GM18519 (cell line): Measurements from ENCODE around the gene ZBTB17.
"Not testable (repeated sequence)": the region's sequence is repeated elsewhere in the genome, so short reads cannot be mapped to it uniquely, and the experiment has no call there.

Source experiments
- ATAC-seq: cut with Tn5 transposase; IDR thresholded peaks from one replicate; pipeline ENCODE4 v1.9.1; 2021; ENCODE audit warnings: mild to moderate bottlenecking, moderate library complexity; ENCODE audit not compliant: unreplicated experiment, low FRiP score

Gene ZBTB17

GRCh38 chr1:15939181-15940109 lies 36.5 kb downstream of the ZBTB17 start:
- ATAC-seq, result no peak

GRCh38 chr1:15938628-15939161 lies 37.2 kb downstream of the ZBTB17 start:
- no peak for ATAC-seq

- ATAC-seq, result no peak
These were observed 38.2 kb downstream of the ZBTB17 start for GRCh38 chr1:15937706-15938168.

GRCh38 chr1:15937146-15937545 lies 38.8 kb downstream of the ZBTB17 start:
- no peak for ATAC-seq

GRCh38 chr1:15936025-15936424 lies 39.9 kb downstream of the ZBTB17 start:
- no peak for ATAC-seq

GRCh38 chr1:15935056-15935950 lies 40.6 kb downstream of the ZBTB17 start:
- no peak for ATAC-seq

- no peak for ATAC-seq
These were observed 41.5 kb downstream of the ZBTB17 start for GRCh38 chr1:15934211-15935055.

- no peak for ATAC-seq
These were observed 42.2 kb downstream of the ZBTB17 start for GRCh38 chr1:15933684-15934083.

- no peak for ATAC-seq
These were observed 43.3 kb downstream of the ZBTB17 start for GRCh38 chr1:15932612-15933011.

GRCh38 chr1:15931884-15932283 lies 44.0 kb downstream of the ZBTB17 start:
- no peak for ATAC-seq

- no peak for ATAC-seq
These were observed 44.5 kb downstream of the ZBTB17 start for GRCh38 chr1:15931401-15931800.

- ATAC-seq, result no peak
These were observed 46.6 kb downstream of the ZBTB17 start for GRCh38 chr1:15928971-15929965.

GRCh38 chr1:15926448-15926847 lies 49.5 kb downstream of the ZBTB17 start:
- not testable (repeated sequence) for ATAC-seq

GRCh38 chr1:15923241-15923640 lies 52.7 kb downstream of the ZBTB17 start:
- no peak for ATAC-seq

- no peak for ATAC-seq
These were observed 56.8 kb downstream of the ZBTB17 start for GRCh38 chr1:15918962-15919715.

GRCh38 chr1:15916916-15917315 lies 59.0 kb downstream of the ZBTB17 start:
- no peak for ATAC-seq

GRCh38 chr1:15916417-15916816 lies 59.5 kb downstream of the ZBTB17 start:
- no peak for ATAC-seq

GRCh38 chr1:15915991-15916390 lies 59.9 kb downstream of the ZBTB17 start:
- ATAC-seq, result no peak
